Brain microvascular endothelial cell (primary cell): ENCODE results near the gene PPP1R1A.
A peak's percentile ranks its signal among the peaks of the same experiment; 100 is the strongest.

Source experiments
- DNase-seq: peaks from one replicate; pipeline ENCODE4 v3.0.0-alpha.2; 2020
- H3K27ac ChIP-seq: fragments of 250-450 bp; sonication (Bioruptor Pico); 2 replicates; pipeline ENCODE4 v1.5.1; 2020; ENCODE audit warnings: mild to moderate bottlenecking, moderate library complexity
- H3K27me3 ChIP-seq: fragments of 250-450 bp; sonication (Bioruptor Pico); replicated peaks from 2 replicates; pipeline ENCODE4 v1.5.1; 2020; ENCODE audit warnings: mild to moderate bottlenecking
- H3K36me3 ChIP-seq: fragments of 250-450 bp; sonication (Bioruptor Pico); replicated peaks from 2 replicates; pipeline ENCODE4 v1.5.1; 2020; ENCODE audit warnings: mild to moderate bottlenecking
- H3K4me3 ChIP-seq: 2 replicates; pipeline ENCODE4 v1.5.1; 2011; ENCODE audit warnings: low read depth, mild to moderate bottlenecking, control low read depth, low read length, moderate library complexity
- CTCF ChIP-seq: IDR thresholded peaks from 2 replicates; pipeline ENCODE4 v1.5.1; 2011; ENCODE audit warnings: low read depth, mild to moderate bottlenecking, moderate library complexity, low read length, control low read depth, inconsistent platforms; ENCODE audit errors: missing control alignments
- in situ Hi-C: cut with HindIII; loops from 2 replicates; pipeline ENCODE4 v1.10.0; 2017; ENCODE audit warnings: low sequenced_read_pairs, low pct_ligation_motif_present

PPP1R1A gene

GRCh38 chr12:54601841-54602240 is 13.4 kb upstream of the PPP1R1A start:
- Histone ChIP-seq H3K27me3 (no peaks in the 10 kb centered on the region), H3K36me3 (no peaks in the 10 kb centered on the region), H3K27ac (no peak overlapping the region), H3K4me3 (no peak overlapping the region)
- DNase-seq, result no peak
- in situ Hi-C loops, result no loop called here
- TF ChIP-seq CTCF, result no peak

- no peak for TF ChIP-seq CTCF
- DNase-seq, result no peak
- Histone ChIP-seq H3K36me3 (no peaks in the 10 kb centered on the region), H3K27ac (no peak overlapping the region), H3K27me3 (no peaks in the 10 kb centered on the region), H3K4me3 (no peak overlapping the region)
- in situ Hi-C loops, result no loop called here
Measured at GRCh38 chr12:54598970-54599369, 10.5 kb upstream of the PPP1R1A start.

- H3K4me3 ChIP-seq, result no peak overlapping the region
- in situ Hi-C loops, result no loop called here
- TF ChIP-seq CTCF, result peak; percentile 94
- no peak overlapping the region for H3K27ac ChIP-seq
- H3K36me3 ChIP-seq, result no peaks in the 10 kb centered on the region
- peak; percentile 66 for DNase-seq
- no peaks in the 10 kb centered on the region for H3K27me3 ChIP-seq
Measured at GRCh38 chr12:54596526-54596946, 8.1 kb upstream of the PPP1R1A start.

- no peak overlapping the region for H3K27ac ChIP-seq
- DNase-seq, result no peak
- in situ Hi-C loops, result no loop called here
- peaks cover 3% of the 10 kb centered on the region for H3K27me3 ChIP-seq
- no peak for TF ChIP-seq CTCF
- no peak overlapping the region for H3K4me3 ChIP-seq
- no peaks in the 10 kb centered on the region for H3K36me3 ChIP-seq
Measured at GRCh38 chr12:54595471-54595870, 7.0 kb upstream of the PPP1R1A start.

- H3K36me3 ChIP-seq, result no peaks in the 10 kb centered on the region
- H3K27ac ChIP-seq, result no peak overlapping the region
- peaks cover 18% of the 10 kb centered on the region for H3K27me3 ChIP-seq
- no peak for DNase-seq
- in situ Hi-C loops, result no loop called here
- TF ChIP-seq CTCF, result no peak
- H3K4me3 ChIP-seq, result no peak overlapping the region
Measured at GRCh38 chr12:54593725-54594124, 5.3 kb upstream of the PPP1R1A start.

- Histone ChIP-seq H3K27ac (no peak overlapping the region), H3K36me3 (no peaks in the 10 kb centered on the region), H3K4me3 (no peak overlapping the region), H3K27me3 (peaks cover 23% of the 10 kb centered on the region)
- peak; percentile 7 for DNase-seq
- TF ChIP-seq CTCF, result no peak
- in situ Hi-C loops, result no loop called here
Measured at GRCh38 chr12:54593135-54593534, 4.7 kb upstream of the PPP1R1A start.
